WTC11 (cell line): ENCODE data around the gene ITLN2.

Source experiments
- FOXK1 ChIP-seq: sonication (generic); formaldehyde crosslinking; IDR thresholded peaks from 2 replicates; pipeline ENCODE4 v1.8.0; 2022; ENCODE audit warnings: mild to moderate bottlenecking, moderate library complexity, missing genetic modification reagents
- RELA ChIP-seq: sonication (generic); formaldehyde crosslinking; IDR thresholded peaks from 2 replicates; pipeline ENCODE4 v1.8.1; 2022; ENCODE audit warnings: missing genetic modification reagents, mild to moderate bottlenecking, borderline replicate concordance
- SMAD3 ChIP-seq: sonication (generic); formaldehyde crosslinking; IDR thresholded peaks from 2 replicates; pipeline ENCODE4 v1.8.0; 2022; ENCODE audit warnings: missing genetic modification reagents, mild to moderate bottlenecking, borderline replicate concordance
- TF ChIP-seq, protein P1 (sequence below): fragments of 200-600 bp; IDR thresholded peaks from 2 replicates; pipeline ENCODE4 v1.8.0; 2022; ENCODE audit warnings: antibody characterized with exemption
- TF ChIP-seq, protein P2 (sequence below): sonication (generic); formaldehyde crosslinking; IDR thresholded peaks from 2 replicates; pipeline ENCODE4 v1.8.1; 2022; ENCODE audit warnings: low read depth, mild to moderate bottlenecking, moderate library complexity, missing genetic modification reagents, borderline replicate concordance

GRCh38 chr1:160961419-160961818 is 6.8 kb upstream of the ITLN2 start:
- no peak for TF ChIP-seq RELA (CRISPR knock-in tag)
- no peak for TF ChIP-seq FOXK1
- no peak for TF ChIP-seq SMAD3 (CRISPR knock-in tag)
- TF ChIP-seq, protein P1, sequence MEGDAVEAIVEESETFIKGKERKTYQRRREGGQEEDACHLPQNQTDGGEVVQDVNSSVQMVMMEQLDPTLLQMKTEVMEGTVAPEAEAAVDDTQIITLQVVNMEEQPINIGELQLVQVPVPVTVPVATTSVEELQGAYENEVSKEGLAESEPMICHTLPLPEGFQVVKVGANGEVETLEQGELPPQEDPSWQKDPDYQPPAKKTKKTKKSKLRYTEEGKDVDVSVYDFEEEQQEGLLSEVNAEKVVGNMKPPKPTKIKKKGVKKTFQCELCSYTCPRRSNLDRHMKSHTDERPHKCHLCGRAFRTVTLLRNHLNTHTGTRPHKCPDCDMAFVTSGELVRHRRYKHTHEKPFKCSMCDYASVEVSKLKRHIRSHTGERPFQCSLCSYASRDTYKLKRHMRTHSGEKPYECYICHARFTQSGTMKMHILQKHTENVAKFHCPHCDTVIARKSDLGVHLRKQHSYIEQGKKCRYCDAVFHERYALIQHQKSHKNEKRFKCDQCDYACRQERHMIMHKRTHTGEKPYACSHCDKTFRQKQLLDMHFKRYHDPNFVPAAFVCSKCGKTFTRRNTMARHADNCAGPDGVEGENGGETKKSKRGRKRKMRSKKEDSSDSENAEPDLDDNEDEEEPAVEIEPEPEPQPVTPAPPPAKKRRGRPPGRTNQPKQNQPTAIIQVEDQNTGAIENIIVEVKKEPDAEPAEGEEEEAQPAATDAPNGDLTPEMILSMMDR: no peak
- TF ChIP-seq, protein P2, sequence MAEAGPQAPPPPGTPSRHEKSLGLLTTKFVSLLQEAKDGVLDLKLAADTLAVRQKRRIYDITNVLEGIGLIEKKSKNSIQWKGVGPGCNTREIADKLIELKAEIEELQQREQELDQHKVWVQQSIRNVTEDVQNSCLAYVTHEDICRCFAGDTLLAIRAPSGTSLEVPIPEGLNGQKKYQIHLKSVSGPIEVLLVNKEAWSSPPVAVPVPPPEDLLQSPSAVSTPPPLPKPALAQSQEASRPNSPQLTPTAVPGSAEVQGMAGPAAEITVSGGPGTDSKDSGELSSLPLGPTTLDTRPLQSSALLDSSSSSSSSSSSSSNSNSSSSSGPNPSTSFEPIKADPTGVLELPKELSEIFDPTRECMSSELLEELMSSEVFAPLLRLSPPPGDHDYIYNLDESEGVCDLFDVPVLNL (CRISPR knock-in tag): no peak
